HepG2 (cell line): Measurements from ENCODE around the gene DNMT1. TPM values are rescaled to one million over a fixed set of nuclear protein-coding genes. Genes with fewer than 3 reads are reported as not detected.

Experiments used
- CENPT ChIP-seq: sonication (generic); formaldehyde crosslinking; IDR thresholded peaks from 2 replicates; pipeline ENCODE4 v1.8.0; 2022; ENCODE audit warnings: low read depth, mild to moderate bottlenecking, moderate library complexity, missing genetic modification reagents
- CREB1 ChIP-seq, 2 experiments: fragments of 450-650 bp in 1 of 2; IDR thresholded peaks; 2 replicates each; pipeline ENCODE4 v1.6.1; 2016 to 2017; ENCODE audit warnings: control low read depth in 1 of 2, mild to moderate bottlenecking in 1 of 2, missing compliant biosample characterization in 1 of 2, missing genetic modification characterization in 1 of 2
- JUND ChIP-seq: sonication (generic); formaldehyde crosslinking; IDR thresholded peaks from 2 replicates; pipeline ENCODE4 v1.8.0; 2022; ENCODE audit warnings: mild to moderate bottlenecking, missing genetic modification reagents
- KDM5A ChIP-seq: fragments of 200-600 bp; sonication (generic); IDR thresholded peaks from 2 replicates; pipeline ENCODE4 v1.7.0; 2018; ENCODE audit warnings: antibody characterized with exemption, mild to moderate bottlenecking, low read length, borderline replicate concordance
- NFKB2 ChIP-seq: sonication (generic); formaldehyde crosslinking; IDR thresholded peaks from 2 replicates; pipeline ENCODE4 v1.4.0; 2020; ENCODE audit warnings: missing genetic modification reagents, borderline replicate concordance
- NONO ChIP-seq, 2 experiments: fragments of 450-650 bp in 1 of 2; sonication (generic) in 1 of 2; formaldehyde crosslinking in 1 of 2; IDR thresholded peaks in 1 of 2; conservative IDR thresholded peaks in 1 of 2; 2 replicates each; pipeline versions ENCODE4 v1.6.1 to v1.8.0; 2017 to 2022; ENCODE audit warnings: mild to moderate bottlenecking in 1 of 2, missing genetic modification reagents in 1 of 2, moderate library complexity in 1 of 2
- NR2F2 ChIP-seq: IDR thresholded peaks from 2 replicates; pipeline ENCODE4 v1.6.1; 2012; ENCODE audit warnings: low read depth, inconsistent platforms, borderline replicate concordance
- XRCC5 ChIP-seq: fragments of 200-400 bp; formaldehyde crosslinking; optimal IDR thresholded peaks from 2 replicates; pipeline ENCODE3; 2017; ENCODE audit warnings: mild to moderate bottlenecking, low read length
- ZBTB38 ChIP-seq: sonication (generic); formaldehyde crosslinking; IDR thresholded peaks from 2 replicates; pipeline ENCODE4 v1.5.1; 2020; ENCODE audit warnings: mild to moderate bottlenecking, missing genetic modification reagents
- ZNF160 ChIP-seq: sonication (generic); formaldehyde crosslinking; IDR thresholded peaks from 2 replicates; pipeline ENCODE4 v1.8.0; 2022; ENCODE audit warnings: mild to moderate bottlenecking, inconsistent platforms, missing genetic modification reagents
- ZNF260 ChIP-seq: sonication (generic); formaldehyde crosslinking; IDR thresholded peaks from 2 replicates; pipeline ENCODE4 v1.4.0; 2020; ENCODE audit warnings: missing genetic modification reagents, low read depth, mild to moderate bottlenecking, borderline replicate concordance
- ZNF468 ChIP-seq: sonication (generic); formaldehyde crosslinking; IDR thresholded peaks from 2 replicates; pipeline ENCODE4 v1.8.0; 2022; ENCODE audit warnings: mild to moderate bottlenecking, moderate library complexity, missing genetic modification reagents
- ZNF777 ChIP-seq: sonication (generic); formaldehyde crosslinking; IDR thresholded peaks from 2 replicates; pipeline ENCODE4 v1.4.0; 2020; ENCODE audit warnings: missing genetic modification reagents
- ZNF879 ChIP-seq: sonication (generic); formaldehyde crosslinking; IDR thresholded peaks from 2 replicates; pipeline ENCODE4 v1.8.1; 2023; ENCODE audit warnings: missing genetic modification reagents
- polyA plus RNA-seq, 8 experiments: library from polyadenylated mRNA; depleted of rRNA in 3 of 8; stranded (reverse) in 7 of 8; unstranded in 1 of 8; fragments of >200 nt; fragmentation: Illumina TruSeq in 4 of 8; extraction: Trizol in 4 of 8; gene quantifications; 2 replicates each; pipeline versions ENCODE4 v1.2.1 to v1.2.3, GENCODE V29; 2011 to 2016; ENCODE audit warnings: low read depth in 4 of 8, missing spikeins in 1 of 8, mixed read lengths in 1 of 8; ENCODE audit not compliant: insufficient read depth in 1 of 8
- total RNA-seq, 5 experiments: library from RNA; depleted of rRNA; stranded (reverse); fragments of >200 nt; fragmentation: Illumina TruSeq; extraction: Trizol; gene quantifications; 2 replicates each; pipeline ENCODE4 v1.2.3, GENCODE V29; 2016; ENCODE audit warnings: low read depth in 1 of 5
- TF ChIP-seq, protein P1 (sequence below): sonication (generic); formaldehyde crosslinking; conservative IDR thresholded peaks from 2 replicates; pipeline ENCODE4 v1.8.0; 2022; ENCODE audit warnings: low read depth, missing genetic modification reagents
- TF ChIP-seq, protein P2 (sequence below), 2 experiments: sonication (generic) in 1 of 2; formaldehyde crosslinking in 1 of 2; IDR thresholded peaks; 2 replicates each; pipeline versions ENCODE4 v1.4.0 to v1.6.1; 2018 to 2020; ENCODE audit warnings: missing genetic modification reagents in 2 of 2, borderline replicate concordance in 1 of 2, low read depth in 1 of 2, mild to moderate bottlenecking in 1 of 2, missing biosample characterization in 1 of 2
- TF ChIP-seq, protein P3 (sequence below): sonication (generic); formaldehyde crosslinking; IDR thresholded peaks from 2 replicates; pipeline ENCODE4 v1.9.0; 2022; ENCODE audit warnings: missing genetic modification reagents, mild to moderate bottlenecking, borderline replicate concordance
- TF ChIP-seq, protein P4 (sequence below): sonication (generic); formaldehyde crosslinking; IDR thresholded peaks from 2 replicates; pipeline ENCODE4 v1.5.1; 2020; ENCODE audit warnings: mild to moderate bottlenecking, moderate library complexity, missing genetic modification reagents
- TF ChIP-seq, protein P5 (sequence below): sonication (generic); formaldehyde crosslinking; conservative IDR thresholded peaks from 2 replicates; pipeline ENCODE4 v1.8.0; 2022; ENCODE audit warnings: mild to moderate bottlenecking, moderate library complexity, missing genetic modification reagents

The DNMT1 gene
- total and polyA plus RNA-seq, 2 of the 13 experiments (the other 11 are each of a cell fraction or from before 2014, with no cell fraction given), result 31.2 to 91.1 TPM

DNA sequence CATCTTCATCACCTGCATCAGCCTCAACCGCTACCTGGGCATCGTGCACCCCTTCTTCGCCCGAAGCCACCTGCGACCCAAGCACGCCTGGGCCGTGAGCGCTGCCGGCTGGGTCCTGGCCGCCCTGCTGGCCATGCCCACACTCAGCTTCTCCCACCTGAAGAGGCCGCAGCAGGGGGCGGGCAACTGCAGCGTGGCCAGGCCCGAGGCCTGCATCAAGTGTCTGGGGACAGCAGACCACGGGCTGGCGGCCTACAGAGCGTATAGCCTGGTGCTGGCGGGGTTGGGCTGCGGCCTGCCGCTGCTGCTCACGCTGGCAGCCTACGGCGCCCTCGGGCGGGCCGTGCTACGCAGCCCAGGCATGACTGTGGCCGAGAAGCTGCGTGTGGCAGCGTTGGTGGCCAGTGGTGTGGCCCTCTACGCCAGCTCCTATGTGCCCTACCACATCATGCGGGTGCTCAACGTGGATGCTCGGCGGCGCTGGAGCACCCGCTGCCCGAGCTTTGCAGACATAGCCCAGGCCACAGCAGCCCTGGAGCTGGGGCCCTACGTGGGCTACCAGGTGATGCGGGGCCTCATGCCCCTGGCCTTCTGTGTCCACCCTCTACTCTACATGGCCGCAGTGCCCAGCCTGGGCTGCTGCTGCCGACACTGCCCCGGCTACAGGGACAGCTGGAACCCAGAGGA, 80.6 kb downstream of the DNMT1 start (continued):
- TF ChIP-seq, protein P1, sequence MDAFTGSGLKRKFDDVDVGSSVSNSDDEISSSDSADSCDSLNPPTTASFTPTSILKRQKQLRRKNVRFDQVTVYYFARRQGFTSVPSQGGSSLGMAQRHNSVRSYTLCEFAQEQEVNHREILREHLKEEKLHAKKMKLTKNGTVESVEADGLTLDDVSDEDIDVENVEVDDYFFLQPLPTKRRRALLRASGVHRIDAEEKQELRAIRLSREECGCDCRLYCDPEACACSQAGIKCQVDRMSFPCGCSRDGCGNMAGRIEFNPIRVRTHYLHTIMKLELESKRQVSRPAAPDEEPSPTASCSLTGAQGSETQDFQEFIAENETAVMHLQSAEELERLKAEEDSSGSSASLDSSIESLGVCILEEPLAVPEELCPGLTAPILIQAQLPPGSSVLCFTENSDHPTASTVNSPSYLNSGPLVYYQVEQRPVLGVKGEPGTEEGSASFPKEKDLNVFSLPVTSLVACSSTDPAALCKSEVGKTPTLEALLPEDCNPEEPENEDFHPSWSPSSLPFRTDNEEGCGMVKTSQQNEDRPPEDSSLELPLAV (CRISPR knock-in tag), result no peak
- TF ChIP-seq CREB1 (IDR thresholded peaks at IDR 0.05) (no peak), CREB1 (CRISPR knock-in tag; IDR thresholded peaks at IDR 0.05) (no peak), NFKB2 (CRISPR knock-in tag) (no peak), ZNF879 (CRISPR knock-in tag) (no peak), ZNF260 (CRISPR knock-in tag) (no peak), ZBTB38 (CRISPR knock-in tag) (0 out of 2 replicates have a peak, but pooled peaks have one; percentile 42), KDM5A (no peak), ZNF160 (CRISPR knock-in tag) (no peak), XRCC5 (no peak), JUND (CRISPR knock-in tag) (no peak), NONO (IDR thresholded peaks at IDR 0.05) (no peak), NONO (CRISPR knock-in tag; conservative IDR thresholded peaks at IDR 0.05) (no peak; the same call in 1 of the 2 replicates), CENPT (CRISPR knock-in tag) (0 out of 2 replicates have a peak, but pooled peaks have one; percentile 47), ZNF468 (0 out of 2 replicates have a peak, but pooled peaks have one; percentile 6), ZNF777 (no peak), NR2F2 (no peak)
- TF ChIP-seq, protein P2, sequence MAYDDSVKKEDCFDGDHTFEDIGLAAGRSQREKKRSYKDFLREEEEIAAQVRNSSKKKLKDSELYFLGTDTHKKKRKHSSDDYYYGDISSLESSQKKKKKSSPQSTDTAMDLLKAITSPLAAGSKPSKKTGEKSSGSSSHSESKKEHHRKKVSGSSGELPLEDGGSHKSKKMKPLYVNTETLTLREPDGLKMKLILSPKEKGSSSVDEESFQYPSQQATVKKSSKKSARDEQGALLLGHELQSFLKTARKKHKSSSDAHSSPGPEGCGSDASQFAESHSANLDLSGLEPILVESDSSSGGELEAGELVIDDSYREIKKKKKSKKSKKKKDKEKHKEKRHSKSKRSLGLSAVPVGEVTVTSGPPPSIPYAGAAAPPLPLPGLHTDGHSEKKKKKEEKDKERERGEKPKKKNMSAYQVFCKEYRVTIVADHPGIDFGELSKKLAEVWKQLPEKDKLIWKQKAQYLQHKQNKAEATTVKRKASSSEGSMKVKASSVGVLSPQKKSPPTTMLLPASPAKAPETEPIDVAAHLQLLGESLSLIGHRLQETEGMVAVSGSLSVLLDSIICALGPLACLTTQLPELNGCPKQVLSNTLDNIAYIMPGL (CRISPR knock-in tag; IDR thresholded peaks at IDR 0.05; ENCODE audit: borderline replicate concordance in 1 of 2, low read depth in 1 of 2), result 0 out of 4 replicates have a peak, but pooled peaks of 1 of the 2 experiments have one; percentile 0
- TF ChIP-seq, protein P3, sequence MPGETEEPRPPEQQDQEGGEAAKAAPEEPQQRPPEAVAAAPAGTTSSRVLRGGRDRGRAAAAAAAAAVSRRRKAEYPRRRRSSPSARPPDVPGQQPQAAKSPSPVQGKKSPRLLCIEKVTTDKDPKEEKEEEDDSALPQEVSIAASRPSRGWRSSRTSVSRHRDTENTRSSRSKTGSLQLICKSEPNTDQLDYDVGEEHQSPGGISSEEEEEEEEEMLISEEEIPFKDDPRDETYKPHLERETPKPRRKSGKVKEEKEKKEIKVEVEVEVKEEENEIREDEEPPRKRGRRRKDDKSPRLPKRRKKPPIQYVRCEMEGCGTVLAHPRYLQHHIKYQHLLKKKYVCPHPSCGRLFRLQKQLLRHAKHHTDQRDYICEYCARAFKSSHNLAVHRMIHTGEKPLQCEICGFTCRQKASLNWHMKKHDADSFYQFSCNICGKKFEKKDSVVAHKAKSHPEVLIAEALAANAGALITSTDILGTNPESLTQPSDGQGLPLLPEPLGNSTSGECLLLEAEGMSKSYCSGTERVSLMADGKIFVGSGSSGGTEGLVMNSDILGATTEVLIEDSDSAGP (CRISPR knock-in tag), result 0 out of 2 replicates have a peak, but pooled peaks have one; percentile 12
- TF ChIP-seq, protein P4, sequence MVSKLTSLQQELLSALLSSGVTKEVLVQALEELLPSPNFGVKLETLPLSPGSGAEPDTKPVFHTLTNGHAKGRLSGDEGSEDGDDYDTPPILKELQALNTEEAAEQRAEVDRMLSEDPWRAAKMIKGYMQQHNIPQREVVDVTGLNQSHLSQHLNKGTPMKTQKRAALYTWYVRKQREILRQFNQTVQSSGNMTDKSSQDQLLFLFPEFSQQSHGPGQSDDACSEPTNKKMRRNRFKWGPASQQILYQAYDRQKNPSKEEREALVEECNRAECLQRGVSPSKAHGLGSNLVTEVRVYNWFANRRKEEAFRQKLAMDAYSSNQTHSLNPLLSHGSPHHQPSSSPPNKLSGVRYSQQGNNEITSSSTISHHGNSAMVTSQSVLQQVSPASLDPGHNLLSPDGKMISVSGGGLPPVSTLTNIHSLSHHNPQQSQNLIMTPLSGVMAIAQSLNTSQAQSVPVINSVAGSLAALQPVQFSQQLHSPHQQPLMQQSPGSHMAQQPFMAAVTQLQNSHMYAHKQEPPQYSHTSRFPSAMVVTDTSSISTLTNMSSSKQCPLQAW, result no peak
- TF ChIP-seq, protein P5, sequence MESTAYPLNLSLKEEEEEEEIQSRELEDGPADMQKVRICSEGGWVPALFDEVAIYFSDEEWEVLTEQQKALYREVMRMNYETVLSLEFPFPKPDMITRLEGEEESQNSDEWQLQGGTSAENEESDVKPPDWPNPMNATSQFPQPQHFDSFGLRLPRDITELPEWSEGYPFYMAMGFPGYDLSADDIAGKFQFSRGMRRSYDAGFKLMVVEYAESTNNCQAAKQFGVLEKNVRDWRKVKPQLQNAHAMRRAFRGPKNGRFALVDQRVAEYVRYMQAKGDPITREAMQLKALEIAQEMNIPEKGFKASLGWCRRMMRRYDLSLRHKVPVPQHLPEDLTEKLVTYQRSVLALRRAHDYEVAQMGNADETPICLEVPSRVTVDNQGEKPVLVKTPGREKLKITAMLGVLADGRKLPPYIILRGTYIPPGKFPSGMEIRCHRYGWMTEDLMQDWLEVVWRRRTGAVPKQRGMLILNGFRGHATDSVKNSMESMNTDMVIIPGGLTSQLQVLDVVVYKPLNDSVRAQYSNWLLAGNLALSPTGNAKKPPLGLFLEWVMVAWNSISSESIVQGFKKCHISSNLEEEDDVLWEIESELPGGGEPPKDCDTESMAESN (CRISPR knock-in tag), result no peak
